CD4-positive, alpha-beta T cell (primary cell): ENCODE measurements around the gene TNFRSF21. TPM values are rescaled to one million over a fixed set of nuclear protein-coding genes. Genes with fewer than 3 reads are reported as not detected.

Experiments used
- ATAC-seq: fragments of 200-7000 bp; cut with Tn5 transposase; one replicate; pipeline ENCODE4 v1.10.0; 2022; ENCODE audit warnings: mild to moderate bottlenecking; ENCODE audit not compliant: poor library complexity
- CTCF ChIA-PET: fragments of 350-600 bp; sonication (Branson Sonifier 250); formaldehyde crosslinking; loops from one replicate; lab custom pipeline; 2021; ENCODE audit warnings: antibody characterized with exemption, inconsistent platforms; lab: Charles Lee
- POLR2A ChIA-PET: fragments of 350-600 bp; sonication (Branson Sonifier 250); formaldehyde crosslinking; loops from one replicate; lab custom pipeline; 2021; ENCODE audit warnings: antibody characterized with exemption, inconsistent platforms; lab: Charles Lee
- DNase-seq, 14 experiments: peaks; one replicate each; pipeline ENCODE4 v3.0.0-alpha.2; 2013 to 2020; ENCODE audit warnings: mixed read lengths in 2 of 14
- H3K27ac ChIP-seq, 2 donors: one replicate each; pipeline versions ENCODE4 v1.5.1 to v1.7.0; 2013; ENCODE audit warnings: low read length in 2 of 2, low read depth in 1 of 2, mild to moderate bottlenecking in 1 of 2
- H3K27me3 ChIP-seq, 2 experiments: 1 replicate in 1 of 2; 2 replicates in 1 of 2; pipeline versions ENCODE4 v1.6.1 to v1.7.0; 2013; ENCODE audit warnings: low read length in 2 of 2, control low read depth in 1 of 2, mild to moderate bottlenecking in 1 of 2, moderate library complexity in 1 of 2; ENCODE audit not compliant: insufficient read depth in 2 of 2, control insufficient read depth in 1 of 2
- H3K36me3 ChIP-seq: one replicate; pipeline ENCODE4 v1.6.1; 2013; ENCODE audit warnings: low read length, control low read depth; ENCODE audit not compliant: insufficient read depth
- H3K4me1 ChIP-seq: one replicate; pipeline ENCODE4 v1.6.1; 2013; ENCODE audit warnings: low read length, control low read depth; ENCODE audit not compliant: insufficient read depth
- H3K4me3 ChIP-seq: one replicate; pipeline ENCODE4 v1.5.1; 2013; ENCODE audit warnings: mild to moderate bottlenecking, low read length, moderate library complexity
- H3K9me3 ChIP-seq, 2 experiments: 1 replicate in 1 of 2; 2 replicates in 1 of 2; pipeline versions ENCODE4 v1.6.1 to v1.7.0; 2013; ENCODE audit warnings: low read length in 2 of 2, mild to moderate bottlenecking in 2 of 2, control low read depth in 1 of 2, moderate library complexity in 1 of 2; ENCODE audit not compliant: control insufficient read depth in 1 of 2, insufficient read depth in 1 of 2
- H3K27ac Mint-ChIP-seq: one replicate; pipeline ENCODE4 v1.8.0; 2020; ENCODE audit warnings: mixed read lengths
- H3K27me3 Mint-ChIP-seq: one replicate; pipeline ENCODE4 v1.8.0; 2021; ENCODE audit warnings: mixed read lengths
- H3K36me3 Mint-ChIP-seq: one replicate; pipeline ENCODE4 v1.8.0; 2021; ENCODE audit warnings: low read depth, mixed read lengths
- H3K4me1 Mint-ChIP-seq: one replicate; pipeline ENCODE4 v1.8.0; 2021; ENCODE audit warnings: low read depth, mixed read lengths
- H3K4me3 Mint-ChIP-seq: one replicate; pipeline ENCODE4 v1.8.0; 2020; ENCODE audit warnings: mild to moderate bottlenecking, mixed read lengths
- H3K9me3 Mint-ChIP-seq: one replicate; pipeline ENCODE4 v1.8.0; 2020; ENCODE audit warnings: mixed read lengths
- CTCF ChIP-seq: fragments of 200-600 bp; IDR thresholded peaks from one replicate; pipeline ENCODE4 v1.8.0; 2022; ENCODE audit warnings: antibody characterized with exemption, mild to moderate bottlenecking
- intact Hi-C, 2 experiments: fragments of 100-400 bp; cut with DNase I in 1 of 2; cut with micrococcal nuclease in 1 of 2; formaldehyde crosslinking; loops; one replicate each; pipeline versions ENCODE4 v1.15.1 to v1.9.0; 2023 to 2025; cut with DNase I, micrococcal nuclease
- total RNA-seq, 174 experiments: library from RNA in 2 of 174; stranded (reverse) in 2 of 174; gene quantifications; one replicate each; pipeline ENCODE4 v1.2.3 and lab custom pipeline; 2021 to 2026

TNFRSF21 gene
- total RNA-seq, 2 experiments from 2014 or later, result 0.92 to 0.96 TPM

- Mint-ChIP-seq H3K9me3 (no peaks in the 10 kb centered on the region), H3K4me1 (peaks cover 5% of the 10 kb centered on the region), H3K27me3 (peaks cover 82% of the 10 kb centered on the region), H3K4me3 (peak overlapping the region; percentile 82), H3K27ac (no peak overlapping the region), H3K36me3 (no peaks in the 10 kb centered on the region)
- POLR2A ChIA-PET, result no interaction called here
- CTCF ChIA-PET, result interaction anchor here (1.3 kb wide), 1 partner anchor 213 kb away, joined by 5 read pairs; no protein-coding TSS in a partner anchor
- Histone ChIP-seq H3K9me3 (peaks cover 0 to 4% of the 10 kb centered on the region in 2 experiments), H3K27ac (no peak overlapping the region), H3K4me1 (peaks cover 14% of the 10 kb centered on the region), H3K36me3 (no peaks in the 10 kb centered on the region), H3K4me3 (peak overlapping the region; percentile 54), H3K27me3 (peaks cover 15 to 30% of the 10 kb centered on the region in 2 experiments)
- DNase-seq (no peak), ATAC-seq (no peak)
- intact Hi-C loops, result loop anchor here (1.0 to 2.0 kb wide), 3 partner anchors 213 to 461 kb away; no protein-coding TSS in a partner anchor
- no peak for TF ChIP-seq CTCF
Observed at GRCh38 chr6:47310131-47310480, 401 bp upstream of the TNFRSF21 start.

- DNase-seq (peak in 1 of 14 experiments; percentile 9), ATAC-seq (no peak)
- Histone ChIP-seq H3K36me3 (no peaks in the 10 kb centered on the region), H3K9me3 (peaks cover 0 to 4% of the 10 kb centered on the region in 2 experiments), H3K27me3 (peaks cover 15 to 37% of the 10 kb centered on the region in 2 experiments), H3K4me3 (peak overlapping the region; percentile 54), H3K4me1 (peaks cover 14% of the 10 kb centered on the region), H3K27ac (no peak overlapping the region)
- no peak overlapping the region for H3K27ac Mint-ChIP-seq
- peaks cover 5% of the 10 kb centered on the region for H3K4me1 Mint-ChIP-seq
- intact Hi-C loops, result no loop called here
- peaks cover 68% of the 10 kb centered on the region for H3K27me3 Mint-ChIP-seq
- no peaks in the 10 kb centered on the region for H3K36me3 Mint-ChIP-seq
- peak overlapping the region; percentile 64 for H3K4me3 Mint-ChIP-seq
- ChIA-PET CTCF (interaction anchor here (1.3 kb wide), 1 partner anchor 211 kb away, joined by 5 read pairs; no protein-coding TSS in a partner anchor), POLR2A (interaction anchor here (1.0 to 1.1 kb wide), 2 partner anchors 10 to 169 kb away, joined by 3 read pairs; partner anchors contain the start of gene CD2AP)
- H3K9me3 Mint-ChIP-seq, result no peaks in the 10 kb centered on the region
- no peak for TF ChIP-seq CTCF
Observed at GRCh38 chr6:47308552-47309290, 984 bp downstream of the TNFRSF21 start.

- TF ChIP-seq CTCF, result no peak
- H3K27ac Mint-ChIP-seq, result no peak overlapping the region
- peaks cover 5% of the 10 kb centered on the region for H3K4me1 Mint-ChIP-seq
- Histone ChIP-seq H3K27me3 (peaks cover 13 to 37% of the 10 kb centered on the region in 2 experiments), H3K36me3 (no peaks in the 10 kb centered on the region), H3K9me3 (peaks cover 0 to 4% of the 10 kb centered on the region in 2 experiments), H3K4me1 (peaks cover 14% of the 10 kb centered on the region), H3K27ac (no peak overlapping the region), H3K4me3 (no peak overlapping the region)
- intact Hi-C loops, result no loop called here
- CTCF ChIA-PET, result no interaction called here
- DNase-seq (no peak), ATAC-seq (no peak)
- no peaks in the 10 kb centered on the region for H3K9me3 Mint-ChIP-seq
- no peaks in the 10 kb centered on the region for H3K36me3 Mint-ChIP-seq
- peaks cover 68% of the 10 kb centered on the region for H3K27me3 Mint-ChIP-seq
- H3K4me3 Mint-ChIP-seq, result peak overlapping the region; percentile 64
- POLR2A ChIA-PET, result interaction anchor here (1.0 kb wide), 1 partner anchor 10 kb away, joined by 3 read pairs; no protein-coding TSS in a partner anchor
Observed at GRCh38 chr6:47308198-47308517, 1.5 kb downstream of the TNFRSF21 start.
